RWPE1 (cell line): ENCODE results near the gene FERMT2.

ENCODE experiments used
- CTCF ChIA-PET: fragments of 350-600 bp; sonication (Branson Sonifier 250); formaldehyde crosslinking; extraction: SDS; loops from one replicate; lab custom pipeline; 2021; lab: Yijun Ruan, JAX
- POLR2A ChIA-PET: fragments of 400-600 bp; formaldehyde crosslinking; extraction: SDS; loops from one replicate; lab custom pipeline; 2020; ENCODE audit warnings: antibody characterized with exemption; ENCODE audit not compliant: low non-redundant PET; lab: Yijun Ruan, JAX
- DNase-seq: peaks from one replicate; pipeline ENCODE4 v3.0.0; 2012; ENCODE audit warnings: low spot score
- H3K27ac ChIP-seq: fragments of 450-650 bp; 2 replicates; pipeline ENCODE4 v1.5.1; 2017
- CTCF ChIP-seq: fragments of 450-650 bp; conservative IDR thresholded peaks from 2 replicates; pipeline ENCODE4 v1.5.1; 2017; ENCODE audit warnings: low read depth, mild to moderate bottlenecking

The FERMT2 gene

DNA sequence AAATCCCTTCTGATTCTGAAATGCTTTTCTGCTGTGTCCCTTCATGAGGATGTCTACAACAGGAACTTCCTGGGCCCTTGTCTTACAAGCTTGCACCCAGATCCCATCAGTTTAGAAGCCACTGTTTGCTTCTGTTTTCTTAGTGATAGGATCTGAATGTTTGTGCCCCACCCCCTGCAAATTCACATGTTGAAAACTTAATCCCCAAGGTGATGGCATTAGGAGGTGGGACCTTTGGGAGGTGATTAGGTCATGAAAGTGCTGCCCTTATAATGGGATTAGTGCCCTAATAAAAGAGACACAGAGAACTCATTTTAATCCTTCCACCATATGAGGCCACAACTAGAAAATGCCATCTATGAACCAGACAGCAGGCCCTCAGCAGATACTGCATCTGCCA lies 123.4 kb downstream of the FERMT2 start:
- no peak for DNase-seq
- TF ChIP-seq CTCF, result no peak
- ChIA-PET CTCF (interaction anchor here (0.6 kb wide), 1 partner anchor 178 kb away, joined by 5 read pairs; no protein-coding TSS in a partner anchor), POLR2A (no interaction called here)
- no peak overlapping the region for H3K27ac ChIP-seq

DNA sequence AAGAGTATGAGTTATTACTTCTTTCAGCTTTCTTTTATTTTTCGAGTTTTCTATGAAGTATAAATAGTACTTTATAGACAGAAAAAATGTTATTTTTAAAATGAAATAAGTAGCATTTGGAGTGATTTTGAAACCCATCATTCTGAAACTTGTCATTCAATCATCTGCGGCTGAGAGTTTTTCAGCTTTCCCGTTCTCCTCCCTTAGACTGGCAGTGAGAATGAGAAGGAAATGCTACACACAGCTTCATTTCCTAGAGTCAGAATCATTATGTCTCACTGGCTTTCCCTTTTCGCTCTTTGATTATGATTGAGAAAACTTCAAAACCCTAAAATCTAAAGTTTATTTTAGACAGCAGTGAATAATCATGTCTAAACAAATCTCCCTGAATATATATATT lies 125.8 kb downstream of the FERMT2 start:
- H3K27ac ChIP-seq, result no peak overlapping the region
- DNase-seq, result no peak
- POLR2A ChIA-PET, result no interaction called here
- TF ChIP-seq CTCF, result no peak
- CTCF ChIA-PET, result interaction anchor here (0.7 to 3.0 kb wide), 5 partner anchors 10 to 231 kb away, joined by 3 to 12 read pairs (median 5); no protein-coding TSS in a partner anchor

- ChIA-PET CTCF (interaction anchor here (0.6 to 3.0 kb wide), 4 partner anchors 10 to 230 kb away, joined by 3 to 12 read pairs (median 4); no protein-coding TSS in a partner anchor), POLR2A (no interaction called here)
- no peak for DNase-seq
- TF ChIP-seq CTCF, result no peak
- H3K27ac ChIP-seq, result no peak overlapping the region
These were observed 126.4 kb downstream of the FERMT2 start for GRCh38 chr14:52824462-52824861.

- POLR2A ChIA-PET, result no interaction called here
These were observed 129.0 kb downstream of the FERMT2 start for GRCh38 chr14:52821805-52822250.

DNA sequence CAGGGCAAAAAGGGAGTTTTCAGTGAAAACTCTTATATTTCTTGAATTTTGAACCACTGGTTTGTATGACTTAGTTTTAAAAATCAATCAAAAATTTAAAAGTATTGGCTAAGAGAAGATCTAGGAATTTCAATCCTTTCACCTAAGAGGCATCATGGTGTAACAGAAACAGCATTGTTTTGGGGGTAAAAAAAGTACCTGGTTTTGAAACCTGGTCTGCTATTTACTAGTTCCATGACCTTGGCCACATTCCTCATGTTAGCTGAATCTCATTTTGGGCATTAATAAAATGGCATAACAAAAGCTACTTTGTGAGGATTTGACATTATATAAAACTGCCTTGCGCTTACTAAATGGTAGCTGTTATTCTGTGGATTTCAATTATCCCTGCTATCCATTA lies 142.7 kb downstream of the FERMT2 start:
- POLR2A ChIA-PET, result no interaction called here
- no peak for TF ChIP-seq CTCF
- CTCF ChIA-PET, result no interaction called here
- no peak overlapping the region for H3K27ac ChIP-seq
- DNase-seq, result no peak

More at GRCh38 chr14:52821805-52822250, 129.0 kb downstream of the FERMT2 start:
- no peak for DNase-seq
- CTCF ChIA-PET, result no interaction called here
- no peak overlapping the region for H3K27ac ChIP-seq
- TF ChIP-seq CTCF, result no peak
